Keratinocyte (primary cell): ENCODE measurements around the gene IL12RB2. TPM values are rescaled to one million over a fixed set of nuclear protein-coding genes. Genes with fewer than 3 reads are reported as not detected.

Experiments used
- DNase-seq: peaks from one replicate; pipeline ENCODE4 v3.0.0-alpha.2; 2011; ENCODE audit warnings: low read depth, missing footprints, low spot score
- FAIRE-seq: peaks from 2 replicates; lab custom pipeline; 2011; peaks lifted over from hg19 to GRCh38; lab: Jason Lieb, UNC
- H2AFZ ChIP-seq: 2 replicates; pipeline ENCODE4 v1.6.0; 2012; ENCODE audit warnings: low read length, control low read depth, inconsistent platforms; ENCODE audit not compliant: control insufficient read depth
- H3K27ac ChIP-seq: 2 replicates; pipeline ENCODE4 v1.5.1; 2011; ENCODE audit warnings: low read length; ENCODE audit not compliant: control insufficient read depth, insufficient read depth
- H3K27me3 ChIP-seq: 3 replicates; pipeline ENCODE4 v1.6.0; 2011; ENCODE audit warnings: low read length; ENCODE audit not compliant: control insufficient read depth, insufficient read depth; ENCODE audit errors: extremely low read depth
- H3K36me3 ChIP-seq, 2 experiments: 2 replicates in 1 of 2; 3 replicates in 1 of 2; pipeline ENCODE4 v1.5.1; 2011; ENCODE audit warnings: low read length in 2 of 2, mild to moderate bottlenecking in 1 of 2; ENCODE audit not compliant: control insufficient read depth in 2 of 2, insufficient read depth in 2 of 2; ENCODE audit errors: extremely low read depth in 1 of 2
- H3K4me1 ChIP-seq: 3 replicates; pipeline ENCODE4 v1.5.1; 2011; ENCODE audit warnings: low read length; ENCODE audit not compliant: control insufficient read depth, insufficient read depth; ENCODE audit errors: extremely low read depth
- H3K4me2 ChIP-seq: 3 replicates; pipeline ENCODE4 v1.6.0; 2011; ENCODE audit warnings: low read depth, low read length; ENCODE audit not compliant: control insufficient read depth, insufficient read depth; ENCODE audit errors: extremely low read depth
- H3K4me3 ChIP-seq, 3 experiments: fragments of 200-600 bp in 1 of 3; sonication (generic) in 1 of 3; 2 replicates in 2 of 3; 3 replicates in 1 of 3; pipeline ENCODE4 v1.5.1; 2011 to 2016; ENCODE audit warnings: low read length in 3 of 3, mild to moderate bottlenecking in 3 of 3, control low read depth in 2 of 3, inconsistent platforms in 1 of 3, low read depth in 1 of 3, mixed read lengths in 1 of 3, mixed run types in 1 of 3, moderate library complexity in 1 of 3; ENCODE audit not compliant: control insufficient read depth in 2 of 3, insufficient read depth in 2 of 3; ENCODE audit errors: extremely low read depth in 1 of 3
- H3K79me2 ChIP-seq: 2 replicates; pipeline ENCODE4 v1.6.0; 2012; ENCODE audit warnings: low read length; ENCODE audit not compliant: control insufficient read depth, insufficient read depth
- H3K9ac ChIP-seq: 3 replicates; pipeline ENCODE4 v1.6.0; 2011; ENCODE audit warnings: low read length; ENCODE audit not compliant: control insufficient read depth, insufficient read depth; ENCODE audit errors: extremely low read depth
- H3K9me1 ChIP-seq: 3 replicates; pipeline ENCODE4 v1.6.0; 2011; ENCODE audit warnings: low read length; ENCODE audit not compliant: control insufficient read depth, insufficient read depth; ENCODE audit errors: extremely low read depth
- H3K9me3 ChIP-seq: 2 replicates; pipeline ENCODE4 v1.5.1; 2012; ENCODE audit warnings: low read depth, low read length; ENCODE audit not compliant: control insufficient read depth
- H4K20me1 ChIP-seq: 3 replicates; pipeline ENCODE4 v1.6.0; 2011; ENCODE audit warnings: low read length; ENCODE audit not compliant: control insufficient read depth, insufficient read depth; ENCODE audit errors: extremely low read depth
- CTCF ChIP-seq, 3 experiments: IDR thresholded peaks in 1 of 3; conservative IDR thresholded peaks in 1 of 3; optimal IDR thresholded peaks in 1 of 3; 2 replicates in 2 of 3; 3 replicates in 1 of 3; pipeline versions ENCODE3 to v1.5.1; 2011; ENCODE audit warnings: low read length in 3 of 3, mild to moderate bottlenecking in 3 of 3, moderate library complexity in 2 of 3, control low read depth in 1 of 3, inconsistent platforms in 1 of 3; ENCODE audit not compliant: insufficient read depth in 2 of 3; ENCODE audit errors: extremely low read depth in 1 of 3
- EZH2 ChIP-seq: IDR thresholded peaks from one replicate; pipeline ENCODE4 v1.6.1; 2012; ENCODE audit warnings: inconsistent platforms, mild to moderate bottlenecking, low read length, moderate library complexity
- dilution Hi-C: fragments of 300-500 bp; cut with MboI; formaldehyde crosslinking; loops from one replicate; pipeline ENCODE4 v1.7.0; 2020; ENCODE audit warnings: low sequenced_read_pairs; ENCODE audit not compliant: extremely low pct_ligation_motif_present
- polyA plus RNA-seq, 5 experiments: library from polyadenylated mRNA; depleted of rRNA in 3 of 5; stranded (reverse) in 3 of 5; stranded (forward) in 1 of 5; unstranded in 1 of 5; fragments of >200 nt; gene quantifications; 1 replicate in 1 of 5; 2 replicates in 3 of 5; 3 replicates in 1 of 5; pipeline versions ENCODE4 v1.2.1 to v1.2.3, GENCODE V29; 2011 to 2012; ENCODE audit warnings: missing spikeins in 2 of 5, low read depth in 1 of 5, low replicate concordance in 1 of 5

Gene IL12RB2
- polyA plus RNA-seq, 1 donor (not counting 4 experiments of a cell fraction or from before 2014, with no cell fraction given) = 0.63 TPM

DNA sequence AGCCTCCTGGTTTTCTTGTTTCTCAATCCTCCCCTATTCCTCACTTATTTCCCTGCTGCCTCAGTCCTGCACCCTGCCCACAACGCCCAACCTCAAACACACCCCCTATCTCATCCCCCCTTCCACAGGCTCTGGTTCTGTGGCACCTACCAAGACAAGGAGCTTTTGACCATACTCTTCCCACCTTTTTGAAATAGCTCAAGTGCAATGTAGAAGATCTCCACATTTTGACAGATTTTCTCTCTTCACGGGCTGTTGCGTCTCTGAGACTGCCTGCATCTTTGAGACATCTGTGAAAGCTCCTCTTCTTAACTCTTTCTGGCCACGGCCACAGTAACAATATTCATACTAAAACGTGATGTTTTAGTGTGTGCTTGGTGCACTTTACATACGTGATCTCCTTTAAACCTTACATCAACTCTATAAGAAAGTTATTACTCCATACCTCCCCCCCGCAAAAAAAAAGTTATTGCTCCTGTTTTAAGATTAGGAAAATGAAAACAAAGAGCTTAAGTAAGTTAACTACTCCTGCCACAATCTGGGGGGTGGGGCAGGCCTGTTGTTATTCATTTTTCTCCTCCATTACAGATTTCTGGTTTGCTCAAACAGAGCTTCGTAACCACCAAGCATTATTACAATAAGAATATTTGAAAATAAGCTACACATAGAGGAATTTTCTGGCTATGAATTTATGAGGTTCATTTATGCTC lies 124.4 kb downstream of the IL12RB2 start:
- Histone ChIP-seq H4K20me1 (peaks cover 23% of the 10 kb centered on the region), H3K4me3 (no peak overlapping the region), H3K9me1 (no peaks in the 10 kb centered on the region), H2AFZ (peak overlapping the region; percentile 56), H3K27ac (peak overlapping the region; percentile 97), H3K4me1 (peaks cover 21% of the 10 kb centered on the region), H3K4me2 (peak overlapping the region; percentile 85), H3K27me3 (no peaks in the 10 kb centered on the region), H3K79me2 (peaks cover 32% of the 10 kb centered on the region), H3K9ac (no peak overlapping the region), H3K9me3 (no peaks in the 10 kb centered on the region), H3K36me3 (peaks cover 3 to 11% of the 10 kb centered on the region in 2 experiments)
- FAIRE-seq = no peak
- TF ChIP-seq CTCF (optimal IDR thresholded peaks at IDR 0.05 in 1 of 3, IDR thresholded peaks at IDR 0.05 in 1 of 3, conservative IDR thresholded peaks at IDR 0.05 in 1 of 3; ENCODE audit: extremely low read depth in 1 of 3, insufficient read depth in 2 of 3, low read length in 3 of 3) (no peak), EZH2 (no peak)
- DNase-seq = no peak
- dilution Hi-C loops = no loop called here

- Histone ChIP-seq H3K4me2 (no peak overlapping the region), H4K20me1 (peaks cover 16% of the 10 kb centered on the region), H2AFZ (no peak overlapping the region), H3K9ac (no peak overlapping the region), H3K4me3 (no peak overlapping the region), H3K79me2 (peaks cover 25% of the 10 kb centered on the region), H3K27ac (no peak overlapping the region), H3K9me3 (no peaks in the 10 kb centered on the region), H3K9me1 (no peaks in the 10 kb centered on the region), H3K36me3 (peaks cover 3 to 11% of the 10 kb centered on the region in 2 experiments), H3K27me3 (no peaks in the 10 kb centered on the region), H3K4me1 (peaks cover 19% of the 10 kb centered on the region)
- TF ChIP-seq CTCF (optimal IDR thresholded peaks at IDR 0.05 in 1 of 3, IDR thresholded peaks at IDR 0.05 in 1 of 3, conservative IDR thresholded peaks at IDR 0.05 in 1 of 3; ENCODE audit: extremely low read depth in 1 of 3, insufficient read depth in 2 of 3, low read length in 3 of 3) (no peak), EZH2 (no peak)
- dilution Hi-C loops = no loop called here
- DNase-seq (no peak), FAIRE-seq (no peak)
Measured at GRCh38 chr1:67432745-67433144, 125.1 kb downstream of the IL12RB2 start.
